Right renal pelvis (tissue), 4 donors: Measurements from ENCODE around the gene RSPO1. TPM values are rescaled to one million over a fixed set of nuclear protein-coding genes. Genes with fewer than 3 reads are reported as not detected.

Experiments used
- DNase-seq, 4 donors: peaks; one replicate each; pipeline ENCODE4 v3.0.0-alpha.2; 2013; ENCODE audit warnings: low read depth in 4 of 4, low spot score in 3 of 4, missing footprints in 1 of 4
- polyA plus RNA-seq, 4 donors: library from polyadenylated mRNA; unstranded; fragments of 120-200 nt; gene quantifications; one replicate each; pipeline ENCODE4 v1.2.1, GENCODE V29; 2013; ENCODE audit not compliant: insufficient read length in 4 of 4

RSPO1 gene
- polyA plus RNA-seq, 4 donors, result 4.0 to 7.6 (median 5.9) TPM

DNA sequence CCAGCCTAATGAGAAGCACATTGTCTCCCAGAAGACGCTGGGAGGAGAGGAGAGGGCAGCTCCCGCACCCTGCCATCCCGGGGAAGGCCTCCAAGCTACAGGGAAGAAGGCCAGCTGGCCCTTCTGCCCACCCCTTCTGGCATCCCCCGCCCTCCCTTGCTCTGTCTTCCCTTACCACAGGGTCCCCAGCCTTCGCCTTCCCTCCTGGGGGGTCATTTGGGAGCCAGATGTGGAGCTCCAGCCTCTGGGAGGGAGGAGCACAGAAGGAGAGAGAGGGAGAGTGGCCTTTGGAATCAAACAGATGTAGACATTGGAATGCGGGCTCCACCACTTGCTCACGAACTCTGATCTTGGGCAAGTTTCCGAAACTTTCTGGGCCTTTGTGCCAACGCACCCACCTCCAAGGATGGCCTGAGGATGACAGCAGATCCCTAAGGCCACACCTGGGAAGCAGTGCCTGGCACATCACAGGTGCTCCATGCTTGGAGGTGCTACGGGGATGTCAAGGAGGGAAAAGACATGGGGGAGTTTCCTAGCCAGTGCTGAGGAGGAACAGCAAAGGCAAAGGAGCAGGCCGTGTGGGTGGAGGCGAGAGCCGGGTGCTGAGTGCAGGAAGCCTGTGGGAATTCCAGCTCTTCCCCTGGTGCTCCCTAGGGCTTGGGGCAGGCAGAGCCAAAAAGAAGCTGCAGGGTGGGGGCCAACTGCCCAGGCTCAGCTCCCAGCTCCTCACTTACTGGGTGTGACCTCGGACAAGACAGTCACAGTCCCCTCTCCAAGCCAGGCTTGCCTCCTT, 23.1 kb upstream of the RSPO1 start:
- DNase-seq, result no peak

DNA sequence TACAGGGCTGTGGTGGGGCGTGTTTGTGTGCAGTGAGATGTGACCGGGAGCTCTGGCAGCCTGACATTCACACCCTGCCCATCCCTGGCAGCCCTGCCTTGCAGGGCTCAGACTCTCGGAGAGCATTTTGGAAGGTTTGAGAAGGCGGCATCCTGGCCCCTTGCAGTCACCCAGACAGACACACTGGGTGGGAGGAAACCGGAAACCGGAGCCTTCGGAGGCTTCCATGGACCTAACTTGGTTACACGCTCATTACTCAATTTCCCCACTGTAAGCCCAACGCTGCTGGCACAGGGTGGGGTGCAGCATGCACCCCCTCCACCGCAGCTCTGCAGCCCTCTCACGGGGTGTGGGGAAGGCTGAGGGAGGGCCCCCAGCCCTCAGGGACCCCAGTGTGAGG, 22.2 kb upstream of the RSPO1 start:
- DNase-seq, result no peak

DNA sequence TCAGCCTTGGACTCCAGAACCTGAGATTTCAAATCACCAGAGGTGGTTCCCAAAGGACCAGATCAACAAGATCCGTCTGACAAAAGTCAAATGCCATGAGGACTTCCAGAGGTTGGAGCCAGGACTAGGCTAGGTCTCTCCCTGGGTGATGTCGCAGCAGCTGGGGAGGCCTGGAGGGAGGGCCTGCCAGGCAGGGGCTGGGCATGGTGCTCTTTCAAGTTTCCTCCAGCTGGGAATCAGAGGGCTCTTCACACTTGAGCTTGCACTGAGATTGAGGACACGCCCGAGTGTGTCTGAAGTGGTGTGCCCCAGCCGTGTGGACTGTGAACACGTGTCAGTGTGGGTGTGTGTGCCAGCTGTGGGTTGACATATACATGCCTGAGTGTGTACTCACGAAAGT, 21.3 kb upstream of the RSPO1 start:
- no peak for DNase-seq

DNA sequence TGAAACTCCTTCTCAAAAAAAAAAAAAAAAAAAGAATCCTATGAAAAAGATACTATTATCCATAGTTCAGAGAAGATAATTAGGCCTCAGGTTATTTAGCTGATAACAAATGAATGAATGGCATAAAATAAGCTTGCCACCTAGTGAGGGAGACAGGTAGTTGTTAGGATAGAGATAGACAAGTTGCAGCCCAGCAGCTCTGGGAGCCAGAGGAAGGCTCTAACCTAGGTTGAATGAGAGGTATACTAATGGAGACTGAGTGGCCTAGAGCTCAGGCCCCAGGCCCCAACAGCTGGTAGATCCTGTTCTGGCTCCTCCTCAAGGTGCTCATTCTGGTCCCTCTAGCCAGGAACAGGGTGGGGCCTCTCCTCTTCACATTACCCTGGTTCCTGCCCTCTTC, 20.6 kb upstream of the RSPO1 start:
- DNase-seq, result no peak

DNA sequence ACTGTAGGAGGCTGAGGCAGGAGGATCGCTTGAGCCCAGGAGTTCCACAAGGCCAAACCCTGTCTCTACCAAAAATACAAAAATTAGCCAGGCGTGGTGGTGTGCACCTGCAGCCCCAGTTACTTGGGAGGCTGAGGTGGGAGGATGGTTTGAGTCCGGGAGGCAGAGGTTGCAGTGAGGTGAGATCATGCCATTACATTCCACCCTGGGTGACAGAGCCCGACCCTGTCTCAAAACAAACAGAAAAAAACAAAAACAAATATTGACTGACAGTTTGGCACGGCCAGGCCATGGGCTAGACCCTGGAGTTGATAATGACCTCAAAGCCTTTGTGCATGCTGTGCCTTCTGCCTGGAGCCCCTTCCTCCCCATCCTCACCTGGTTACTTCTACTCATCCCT, 19.2 kb upstream of the RSPO1 start:
- no peak for DNase-seq

DNA sequence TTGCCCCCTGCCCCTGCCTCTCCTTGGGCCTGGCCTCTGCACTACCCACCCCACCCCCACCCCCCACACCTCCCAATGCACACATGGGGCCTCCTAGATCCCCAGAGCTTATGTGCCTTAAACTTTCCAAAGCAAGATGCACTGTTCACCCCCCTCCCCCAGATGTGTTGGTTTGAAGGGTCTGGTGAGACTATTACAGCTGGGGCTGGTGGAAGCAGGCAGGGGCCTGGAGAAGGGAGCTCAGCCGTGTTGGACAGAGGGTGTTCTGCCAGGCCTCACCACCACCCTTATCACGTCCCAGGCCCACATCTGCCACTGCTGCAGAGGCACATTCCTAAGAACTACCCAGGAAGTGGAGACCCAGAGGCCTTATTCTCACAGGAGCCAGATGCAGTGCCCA, 18.3 kb upstream of the RSPO1 start:
- DNase-seq, result no peak

DNA sequence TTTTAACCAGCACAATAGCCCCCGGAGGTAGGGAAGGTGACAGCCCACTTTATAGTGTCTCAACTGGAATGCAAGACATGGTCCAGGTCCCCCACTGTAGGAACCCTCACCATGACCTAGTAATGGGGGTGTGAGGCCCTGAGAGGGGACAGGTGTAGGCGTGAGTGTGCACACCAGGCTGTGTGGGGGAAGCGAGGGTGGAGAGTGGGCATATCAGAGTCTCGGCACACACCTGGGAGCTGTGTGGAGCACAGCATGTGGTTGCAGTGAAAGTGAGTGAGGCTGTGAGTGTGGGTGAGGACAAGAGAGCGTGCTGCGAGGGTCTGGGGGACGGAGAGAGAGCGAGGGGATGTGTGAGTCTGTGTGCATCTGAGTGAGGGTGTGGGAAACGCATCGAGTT, 17.1 kb upstream of the RSPO1 start:
- no peak for DNase-seq

DNA sequence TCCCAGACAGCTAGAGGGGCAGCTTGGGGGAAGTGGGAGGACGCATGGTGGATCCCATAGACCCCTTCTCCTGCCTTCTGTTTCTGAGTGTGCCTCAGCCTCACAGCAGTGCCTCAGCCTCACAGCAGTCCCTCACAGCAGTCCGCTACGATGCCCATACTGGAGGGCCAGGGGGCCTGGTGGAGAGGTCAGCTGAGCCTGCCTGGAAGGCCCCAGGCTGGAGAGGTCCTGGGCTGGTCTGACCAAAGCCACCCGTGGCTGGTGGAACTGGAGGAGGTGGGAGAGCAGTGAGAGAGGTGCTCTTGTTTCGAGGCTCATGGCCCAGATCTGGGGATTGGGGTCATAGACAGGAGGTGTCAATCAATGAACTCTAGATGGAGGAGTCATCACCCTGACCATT, 16.0 kb upstream of the RSPO1 start:
- DNase-seq, result no peak

DNA sequence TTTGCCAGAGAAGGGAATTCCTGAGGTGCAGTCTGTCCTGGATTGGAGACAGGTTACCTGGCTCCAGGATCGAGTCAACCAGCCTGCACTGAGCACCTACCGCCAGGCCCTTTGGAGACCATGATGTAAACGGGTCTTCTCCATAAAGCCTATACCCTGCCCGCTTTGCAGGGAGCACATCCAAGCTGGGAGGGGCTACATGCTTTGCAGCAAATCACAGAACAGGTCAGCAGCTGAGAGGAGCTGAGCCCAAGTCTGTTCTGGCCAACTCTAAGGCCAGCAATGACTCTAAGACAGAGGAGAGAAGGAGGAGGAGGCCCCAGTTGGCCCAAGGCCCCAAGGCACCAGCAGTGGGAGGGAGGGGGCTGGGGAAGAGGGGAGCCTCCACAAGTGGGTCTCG, 15.5 kb upstream of the RSPO1 start:
- no peak for DNase-seq

DNA sequence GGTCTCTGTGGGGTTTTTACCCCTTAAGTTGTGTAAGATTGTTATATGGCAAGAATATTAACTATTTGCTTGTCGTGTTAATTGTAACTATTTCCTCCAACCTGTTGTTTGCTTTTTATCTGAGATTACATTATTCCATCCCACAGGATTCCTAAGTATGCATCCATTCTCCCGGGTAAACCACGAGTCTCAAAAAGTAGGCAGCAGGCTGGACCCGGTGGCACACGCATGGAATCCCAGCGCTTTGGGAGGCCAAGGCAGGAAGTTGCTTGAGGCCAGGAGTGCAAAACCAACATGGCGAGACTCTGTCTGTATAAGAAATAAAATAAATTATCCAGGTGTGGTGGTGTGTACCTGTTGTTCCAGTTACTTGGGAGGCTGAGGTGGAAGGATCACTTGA, 12.6 kb upstream of the RSPO1 start:
- no peak for DNase-seq

DNA sequence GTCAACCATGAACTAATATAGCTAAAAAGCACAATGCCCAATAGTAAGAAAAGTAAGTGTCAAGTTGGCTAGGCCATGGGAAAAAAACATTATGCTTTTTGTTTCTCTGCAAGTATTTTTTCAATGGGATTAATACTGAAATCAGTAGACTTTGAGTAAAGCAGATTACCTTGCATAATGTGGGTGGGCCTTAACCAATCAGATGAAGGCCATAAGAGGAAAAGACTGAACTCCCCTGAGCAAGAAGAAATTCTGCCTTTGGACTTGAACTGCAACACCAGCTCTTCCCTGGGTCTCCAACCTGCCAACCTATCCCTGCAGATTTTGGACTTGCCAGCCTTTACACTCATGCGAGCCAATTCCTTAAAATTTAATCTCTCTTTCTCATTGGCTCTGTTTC, 6.4 kb upstream of the RSPO1 start:
- no peak for DNase-seq

DNA sequence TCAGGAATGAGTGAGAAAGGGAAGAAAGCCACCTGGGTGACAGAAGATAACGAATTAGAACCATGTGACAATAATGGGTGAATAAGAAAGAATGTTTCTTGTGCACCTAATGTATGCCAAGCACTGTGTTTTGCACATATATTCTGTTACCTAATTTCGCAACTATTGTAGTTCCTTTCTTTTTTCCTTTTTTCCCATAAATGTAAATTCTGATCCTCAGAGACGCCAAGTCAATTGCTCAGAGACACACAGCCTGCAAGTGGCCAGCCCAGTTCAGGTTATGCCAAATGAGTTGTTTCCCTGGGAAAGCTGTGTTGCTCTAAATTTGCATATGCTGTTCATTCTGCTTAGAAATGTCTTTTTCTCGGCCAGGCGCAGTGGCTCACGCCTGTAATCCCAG, 1.7 kb upstream of the RSPO1 start:
- no peak for DNase-seq

DNA sequence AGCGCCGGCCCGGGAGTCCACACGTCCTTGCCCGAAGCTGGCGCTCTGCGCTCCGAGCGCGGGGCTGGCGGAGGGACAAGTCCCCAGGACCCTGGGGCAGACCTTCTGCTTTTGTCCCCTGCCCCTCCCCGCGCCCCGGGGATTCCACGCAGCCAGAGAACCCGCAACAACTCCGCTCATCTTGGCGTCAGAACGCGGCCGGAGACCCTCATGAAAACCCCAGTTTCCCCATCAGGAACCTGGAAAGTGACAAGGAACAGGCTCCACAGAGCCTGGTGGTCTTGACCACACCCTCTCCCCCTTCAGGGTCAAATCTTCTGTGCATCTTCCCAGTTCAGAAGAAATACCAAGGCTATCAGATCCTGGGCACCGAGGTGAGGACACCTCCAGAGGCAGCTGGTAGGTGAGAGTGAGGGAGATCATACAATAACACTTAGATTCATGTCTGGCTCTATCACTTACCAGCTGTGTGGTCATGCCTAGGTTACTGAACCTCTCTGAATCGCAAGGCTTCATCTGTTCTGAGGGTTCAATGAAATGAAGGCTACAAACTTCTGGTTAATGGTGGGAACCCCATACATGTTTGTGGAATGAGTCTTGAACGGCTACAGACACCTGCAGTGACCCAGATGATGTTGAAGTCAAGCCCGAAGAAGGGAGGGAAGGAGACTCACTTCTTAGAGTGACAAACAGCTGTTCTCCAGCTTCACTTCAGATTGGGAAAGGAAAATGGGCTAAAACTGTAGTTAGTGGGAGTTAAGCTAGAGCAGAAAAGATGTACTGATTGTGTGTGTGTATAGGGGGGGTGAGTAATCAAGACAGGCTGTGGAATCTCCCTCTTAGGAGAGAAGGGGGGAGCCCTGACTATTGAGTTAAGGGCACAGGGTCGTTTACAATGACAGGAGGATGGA, 555 bp upstream of the RSPO1 start:
- DNase-seq, result no peak

DNA sequence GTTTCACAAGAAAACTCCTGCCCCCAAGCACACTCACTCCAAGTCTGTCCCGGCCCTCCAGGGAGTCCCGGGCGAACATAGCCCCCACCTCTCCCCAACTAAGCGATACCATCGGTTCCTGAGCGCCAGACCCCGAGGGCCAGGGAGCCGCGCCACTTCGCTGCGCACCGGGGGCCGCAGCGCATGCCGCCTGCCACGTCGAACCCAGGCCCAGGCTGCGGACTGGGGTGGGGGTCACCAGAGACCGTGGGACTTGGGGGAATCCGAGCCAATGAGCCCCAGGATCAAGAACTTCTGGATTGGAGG, 801 bp downstream of the RSPO1 start:
- DNase-seq, result no peak

DNA sequence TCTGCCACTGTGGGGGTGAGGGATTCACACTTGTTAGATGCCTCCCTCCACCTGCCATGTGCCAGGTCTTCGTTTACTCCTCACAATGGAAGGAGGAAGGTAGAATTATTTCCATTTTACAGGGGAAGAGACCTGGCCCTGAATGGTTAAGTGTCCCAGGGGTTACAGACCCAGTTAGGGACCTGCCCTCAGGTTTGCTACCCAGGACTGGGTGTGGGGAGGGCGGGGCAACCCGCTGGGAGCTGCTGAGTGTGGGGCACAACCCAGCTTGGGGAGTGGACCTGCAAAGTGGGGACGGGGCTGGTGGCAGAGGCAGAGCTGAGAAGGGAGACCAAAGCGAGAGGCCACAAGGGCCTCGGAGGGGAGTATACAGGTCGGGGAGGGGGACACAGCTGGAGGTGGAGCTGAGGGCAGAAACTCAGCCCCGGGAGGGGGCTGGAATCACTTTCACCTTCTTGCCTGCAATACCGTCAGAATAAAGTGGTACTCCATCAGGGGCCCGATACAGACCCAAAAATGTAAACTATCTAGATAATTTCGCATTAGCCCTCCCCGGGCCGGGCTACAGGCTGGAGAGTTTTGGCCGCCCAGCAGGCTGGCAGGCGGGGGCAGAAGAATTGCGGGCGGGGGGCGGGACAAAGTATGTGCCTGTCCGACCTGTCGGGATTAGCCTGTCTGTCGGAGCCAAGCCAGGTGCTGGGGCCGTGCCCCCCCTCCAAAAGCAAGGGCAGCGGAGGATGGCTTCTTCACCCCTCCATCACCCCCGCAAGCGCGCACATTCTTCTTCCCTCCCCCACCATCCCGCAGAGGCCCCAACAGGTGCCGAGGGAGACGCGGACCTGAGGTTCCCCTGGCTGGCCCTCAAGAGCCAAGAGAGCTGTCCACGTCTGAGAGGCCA, 1.4 kb downstream of the RSPO1 start:
- no peak for DNase-seq

DNA sequence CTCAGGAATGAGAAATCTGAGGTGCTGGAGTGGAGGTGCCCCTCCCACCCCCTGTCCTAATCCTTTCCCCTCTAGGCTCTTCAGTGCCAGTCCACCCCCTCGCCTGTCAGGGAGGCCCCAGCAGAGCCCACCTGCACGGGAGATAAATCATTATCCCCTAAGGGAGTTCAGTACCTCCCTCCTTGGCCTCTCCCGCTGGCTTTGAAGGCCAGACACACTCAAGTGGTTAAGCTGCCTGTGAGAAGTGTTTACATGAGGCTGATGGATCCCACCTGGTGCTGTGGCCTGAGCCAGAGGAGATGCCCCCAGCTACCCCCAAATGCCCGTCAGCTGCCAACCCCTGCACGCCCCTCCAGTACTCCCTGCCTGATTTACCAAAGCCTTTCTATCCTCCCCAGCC, 3.7 kb downstream of the RSPO1 start:
- DNase-seq, result peak in 2 of 4 donors; percentile 28 to 47

DNA sequence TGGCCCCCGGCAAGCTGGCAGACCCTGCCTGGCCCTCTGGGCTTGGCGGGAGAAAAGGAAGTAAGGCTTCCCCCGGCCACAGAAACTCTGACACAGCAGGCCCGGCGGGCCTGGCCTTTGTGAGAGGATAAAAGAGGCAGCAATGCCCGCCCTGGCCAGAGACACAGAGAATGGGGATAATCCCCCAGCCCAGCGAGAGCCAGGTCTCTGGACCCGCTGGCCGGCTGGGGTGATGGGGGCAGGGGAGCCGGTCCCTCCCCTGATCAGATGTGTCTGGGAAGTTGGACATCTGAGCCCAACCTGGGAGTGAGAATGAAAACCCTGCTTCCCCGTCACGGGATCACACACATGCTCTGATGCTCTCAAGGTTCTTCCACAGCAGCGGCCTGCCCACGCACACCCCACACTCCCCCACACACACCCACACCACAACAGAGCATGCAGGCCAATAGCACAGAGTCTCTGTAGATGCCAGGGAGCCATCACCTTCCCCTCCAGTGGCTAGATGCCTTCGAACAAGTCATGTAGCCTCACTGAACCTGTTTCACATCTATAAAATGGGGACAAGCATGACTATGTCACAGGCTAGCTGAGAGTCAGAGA, 4.2 kb downstream of the RSPO1 start:
- no peak for DNase-seq

DNA sequence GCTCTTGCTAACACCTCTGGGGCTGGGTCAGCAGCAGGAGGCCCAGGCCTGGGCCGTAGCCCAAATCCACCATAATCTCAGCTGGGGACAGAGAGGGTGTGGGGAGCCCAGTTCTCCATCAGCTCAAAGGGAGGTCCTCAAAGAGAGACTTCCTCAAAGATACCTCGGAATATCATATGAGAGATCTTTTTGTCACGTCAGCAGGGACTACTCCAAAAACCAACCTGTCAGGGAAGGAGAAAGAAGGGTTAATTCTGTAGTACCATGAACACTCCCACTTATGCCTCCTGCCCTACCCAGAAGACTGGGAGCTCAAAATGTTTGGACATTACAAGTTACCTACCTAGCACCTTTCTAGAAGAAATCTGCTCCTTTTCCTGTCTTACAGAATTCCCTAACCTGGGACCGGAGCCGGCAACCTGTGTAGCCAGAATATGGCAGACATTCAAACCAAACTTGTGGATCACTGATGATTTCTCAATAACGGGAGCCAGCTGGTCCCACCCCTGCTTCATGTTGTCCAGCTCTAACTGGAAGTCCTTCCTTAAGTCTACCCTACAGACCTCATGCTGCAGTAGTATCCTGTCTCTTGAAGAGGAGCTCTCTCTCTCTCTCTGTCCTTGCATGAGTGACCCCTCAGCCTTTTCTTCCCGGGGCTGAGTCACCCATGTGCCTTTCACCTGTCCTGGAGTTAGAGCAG, 4.8 kb downstream of the RSPO1 start:
- DNase-seq, result no peak

DNA sequence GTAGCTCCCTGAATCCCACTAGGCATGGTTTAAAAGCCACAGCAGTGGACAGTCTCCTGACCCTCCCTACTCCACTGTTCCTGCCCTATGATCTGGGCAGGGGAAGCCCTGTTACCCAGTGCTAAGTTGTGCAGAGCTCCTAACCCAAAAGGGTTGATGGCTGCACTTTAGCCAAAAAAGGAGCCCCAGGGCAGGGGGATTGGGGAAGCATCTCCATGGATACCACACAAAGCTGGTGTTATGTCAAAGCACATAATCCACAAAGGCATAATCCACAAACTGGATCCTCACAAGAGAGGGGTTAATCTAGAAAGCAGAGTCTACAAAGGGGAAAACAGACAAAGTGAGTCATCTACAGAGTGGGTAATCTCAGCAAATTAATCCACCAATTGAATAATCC, 5.7 kb downstream of the RSPO1 start:
- DNase-seq, result no peak

DNA sequence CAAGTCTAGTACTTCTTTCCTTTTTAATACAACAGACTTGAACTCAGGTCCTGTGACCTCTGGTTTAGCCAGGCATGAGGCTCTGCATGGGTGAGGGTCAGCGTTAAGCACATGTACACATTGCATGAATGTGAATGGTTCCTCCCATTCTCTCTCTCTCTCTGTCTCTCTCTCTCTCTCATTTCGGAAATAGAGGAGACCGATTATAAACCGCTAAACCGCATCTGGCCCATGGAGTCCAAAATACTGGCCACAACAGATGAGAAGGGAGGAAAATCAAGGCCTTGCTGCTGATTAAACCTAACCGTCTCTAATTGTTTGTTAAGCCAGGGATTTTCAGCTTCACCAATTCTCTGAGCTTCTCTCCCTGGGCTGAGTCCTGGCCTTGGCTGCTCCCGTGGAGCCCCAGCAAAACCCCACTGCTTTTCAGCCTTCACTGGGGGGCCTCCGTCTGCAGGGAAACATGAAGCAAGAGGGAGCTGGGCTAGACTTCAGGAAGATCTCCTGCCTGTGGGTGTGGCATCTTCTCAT, 6.6 kb downstream of the RSPO1 start:
- DNase-seq, result no peak
